Vagina (tissue), 2 donors: ENCODE measurements around the gene ATOSB. TPM values are rescaled to one million over a fixed set of nuclear protein-coding genes. Genes with fewer than 3 reads are reported as not detected.
A peak's percentile ranks its signal among the peaks of the same experiment; 100 is the strongest.

Source experiments
- DNase-seq, 2 donors: peaks; one replicate each; pipeline ENCODE4 v3.0.0-alpha.2; 2017; ENCODE audit errors: extremely low spot score in 2 of 2
- H3K27ac ChIP-seq: fragments of 200-600 bp; sonication (generic); one replicate; pipeline ENCODE4 v1.5.1; 2019
- H3K27me3 ChIP-seq: fragments of 200-600 bp; sonication (generic); one replicate; pipeline ENCODE4 v1.5.1; 2019
- H3K36me3 ChIP-seq, 2 donors: fragments of 200-600 bp; sonication (generic); one replicate each; pipeline ENCODE4 v1.5.1; 2017 to 2019
- H3K4me1 ChIP-seq: fragments of 200-600 bp; sonication (generic); one replicate; pipeline ENCODE4 v1.5.1; 2019
- H3K4me3 ChIP-seq, 2 donors: fragments of 200-600 bp; sonication (generic); 1 replicate in 1 of 2; 2 replicates in 1 of 2; pipeline ENCODE4 v1.5.1; 2016 to 2019
- H3K9me3 ChIP-seq: fragments of 200-600 bp; sonication (generic); one replicate; pipeline ENCODE4 v1.5.1; 2019
- CTCF ChIP-seq, 3 experiments: fragments of 450-650 bp in 2 of 3; fragments of 200-600 bp in 1 of 3; sonication (generic) in 1 of 3; IDR thresholded peaks; one replicate each; pipeline ENCODE4 v1.5.1; 2017 to 2019; ENCODE audit warnings: antibody characterized with exemption in 3 of 3, mild to moderate bottlenecking in 2 of 3, moderate library complexity in 2 of 3
- POLR2A ChIP-seq, 2 donors: fragments of 450-650 bp; IDR thresholded peaks; one replicate each; pipeline ENCODE4 v1.6.1; 2017; ENCODE audit warnings: antibody characterized with exemption in 2 of 2, mild to moderate bottlenecking in 2 of 2, moderate library complexity in 2 of 2
- POLR2AphosphoS5 ChIP-seq, 2 donors: sonication (generic); formaldehyde crosslinking; IDR thresholded peaks; one replicate each; pipeline ENCODE4 v1.9.0; 2017; ENCODE audit warnings: antibody characterized with exemption in 2 of 2, mild to moderate bottlenecking in 2 of 2, low read depth in 1 of 2; ENCODE audit not compliant: insufficient read depth in 1 of 2
- intact Hi-C: fragments of 100-400 bp; cut with DNase I; formaldehyde crosslinking; loops from one replicate; pipeline ENCODE4 v1.15.1; 2023
- total RNA-seq: library from RNA; depleted of rRNA; stranded (reverse); fragments of >200 nt; gene quantifications from one replicate; pipeline ENCODE4 v1.2.3, GENCODE V29; 2016

The ATOSB gene
- total RNA-seq, 1 donor from 2014 or later, result 11.5 TPM

GRCh38 chr9:35116898-35117551 lies 1.4 kb upstream of the ATOSB start:
- no peaks in the 10 kb centered on the region for H3K9me3 ChIP-seq
- H3K4me3 ChIP-seq, result peak overlapping the region; percentile 43 to 51
- H3K27me3 ChIP-seq, result no peaks in the 10 kb centered on the region
- no peak for DNase-seq
- peaks cover 41% of the 10 kb centered on the region for H3K4me1 ChIP-seq
- H3K36me3 ChIP-seq, result no peaks in the 10 kb centered on the region
- H3K27ac ChIP-seq, result peak overlapping the region; percentile 95
- peak in 1 of 2 donors; percentile 38 for TF ChIP-seq POLR2AphosphoS5 (IDR thresholded peaks at IDR 0.05; ENCODE audit: insufficient read depth in 1 of 2, low read depth in 1 of 2)
- TF ChIP-seq POLR2A (IDR thresholded peaks at IDR 0.05), result no peak
- TF ChIP-seq CTCF (IDR thresholded peaks at IDR 0.05), result peak; percentile 78 to 94 (median 85)
- intact Hi-C loops, result loop anchor here (5.0 kb wide), 1 partner anchor 360 kb away; no protein-coding TSS in a partner anchor

- intact Hi-C loops, result loop anchor here (5.0 kb wide), 1 partner anchor 361 kb away; no protein-coding TSS in a partner anchor
- H3K4me1 ChIP-seq, result peaks cover 45% of the 10 kb centered on the region
- no peaks in the 10 kb centered on the region for H3K36me3 ChIP-seq
- peak overlapping the region; percentile 95 for H3K27ac ChIP-seq
- no peaks in the 10 kb centered on the region for H3K9me3 ChIP-seq
- TF ChIP-seq CTCF (IDR thresholded peaks at IDR 0.05) (no peak), POLR2A (IDR thresholded peaks at IDR 0.05) (no peak), POLR2AphosphoS5 (IDR thresholded peaks at IDR 0.05; ENCODE audit: insufficient read depth in 1 of 2, low read depth in 1 of 2) (no peak)
- no peaks in the 10 kb centered on the region for H3K27me3 ChIP-seq
- H3K4me3 ChIP-seq, result peak overlapping the region; percentile 43 to 51
- DNase-seq, result no peak
These were observed 856 bp upstream of the ATOSB start for GRCh38 chr9:35116539-35116897.

- H3K4me1 ChIP-seq, result peaks cover 56% of the 10 kb centered on the region
- intact Hi-C loops, result loop anchor here (5.0 kb wide), 1 partner anchor 362 kb away; no protein-coding TSS in a partner anchor
These were observed 628 bp downstream of the ATOSB start for GRCh38 chr9:35114840-35115628.

GRCh38 chr9:35114113-35114839 lies 1.4 kb downstream of the ATOSB start:
- intact Hi-C loops, result no loop called here
- peak; percentile 45 to 58 for TF ChIP-seq POLR2AphosphoS5 (IDR thresholded peaks at IDR 0.05; ENCODE audit: insufficient read depth in 1 of 2, low read depth in 1 of 2)
- no peak for TF ChIP-seq POLR2A (IDR thresholded peaks at IDR 0.05)

More at GRCh38 chr9:35114840-35115628, 628 bp downstream of the ATOSB start:
- Histone ChIP-seq H3K27me3 (no peaks in the 10 kb centered on the region), H3K36me3 (no peaks in the 10 kb centered on the region), H3K27ac (peak overlapping the region; percentile 95), H3K4me3 (peak overlapping the region; percentile 43 to 51), H3K9me3 (no peaks in the 10 kb centered on the region)
- no peak for DNase-seq
- TF ChIP-seq CTCF (IDR thresholded peaks at IDR 0.05) (no peak), POLR2AphosphoS5 (IDR thresholded peaks at IDR 0.05; ENCODE audit: insufficient read depth in 1 of 2, low read depth in 1 of 2) (no peak), POLR2A (IDR thresholded peaks at IDR 0.05) (no peak)

More at GRCh38 chr9:35114113-35114839, 1.4 kb downstream of the ATOSB start:
- peak overlapping the region; percentile 95 for H3K27ac ChIP-seq
- peak overlapping the region; percentile 43 to 51 for H3K4me3 ChIP-seq
- H3K9me3 ChIP-seq, result no peaks in the 10 kb centered on the region
- no peaks in the 10 kb centered on the region for H3K27me3 ChIP-seq
- peaks cover 64% of the 10 kb centered on the region for H3K4me1 ChIP-seq
- no peak for DNase-seq
- H3K36me3 ChIP-seq, result no peaks in the 10 kb centered on the region
